Gastroesophageal sphincter (tissue), 3 donors: ENCODE results near the gene ZNRF2.
"Not testable (repeated sequence)": the region's sequence is repeated elsewhere in the genome, so short reads cannot be mapped to it uniquely, and the experiment has no call there.

Experiments
- CTCF ChIP-seq, 4 experiments: fragments of 200-600 bp in 2 of 4; fragments of 450-650 bp in 2 of 4; sonication (generic) in 1 of 4; IDR thresholded peaks; one replicate each; pipeline ENCODE4 v1.5.1; 2017 to 2019; ENCODE audit warnings: antibody characterized with exemption in 4 of 4, mild to moderate bottlenecking in 2 of 4, moderate library complexity in 2 of 4
- EP300 ChIP-seq: sonication (generic); formaldehyde crosslinking; IDR thresholded peaks from one replicate; pipeline ENCODE4 v1.6.1; 2017; ENCODE audit warnings: antibody characterized with exemption, mild to moderate bottlenecking
- POLR2A ChIP-seq, 2 donors: fragments of 450-650 bp; IDR thresholded peaks; one replicate each; pipeline ENCODE4 v1.6.1; 2017; ENCODE audit warnings: antibody characterized with exemption in 2 of 2, mild to moderate bottlenecking in 2 of 2, moderate library complexity in 1 of 2
- POLR2AphosphoS5 ChIP-seq: sonication (generic); formaldehyde crosslinking; IDR thresholded peaks from one replicate; pipeline ENCODE4 v1.6.1; 2017; ENCODE audit warnings: antibody characterized with exemption

- TF ChIP-seq CTCF (IDR thresholded peaks at IDR 0.05); EP300; POLR2A (IDR thresholded peaks at IDR 0.05); POLR2AphosphoS5: not testable (repeated sequence)
Observed at GRCh38 chr7:30297499-30297898, 13.1 kb downstream of the ZNRF2 start.
